Mucosa of rectum (tissue), 2 donors: ENCODE results near the gene MACROD2.

ENCODE experiments used
- H3K27ac ChIP-seq, 2 donors: one replicate each; pipeline ENCODE4 v1.7.0; 2013; ENCODE audit warnings: inconsistent platforms in 2 of 2, low read depth in 2 of 2, low read length in 2 of 2
- H3K27me3 ChIP-seq, 2 donors: one replicate each; pipeline ENCODE4 v1.7.0; 2013; ENCODE audit warnings: low read length in 2 of 2; ENCODE audit not compliant: control insufficient read depth in 2 of 2, insufficient read depth in 2 of 2
- H3K36me3 ChIP-seq, 2 donors: one replicate each; pipeline ENCODE4 v1.7.0; 2013; ENCODE audit warnings: low read length in 2 of 2; ENCODE audit not compliant: control insufficient read depth in 2 of 2, insufficient read depth in 2 of 2
- H3K4me1 ChIP-seq, 2 donors: one replicate each; pipeline ENCODE4 v1.7.0; 2013; ENCODE audit warnings: low read length in 2 of 2, mild to moderate bottlenecking in 1 of 2; ENCODE audit not compliant: control insufficient read depth in 2 of 2, insufficient read depth in 2 of 2
- H3K4me3 ChIP-seq, 2 donors: one replicate each; pipeline ENCODE4 v1.7.0; 2013; ENCODE audit warnings: low read length in 2 of 2
- H3K9ac ChIP-seq, 2 donors: one replicate each; pipeline ENCODE4 v1.7.0; 2013; ENCODE audit warnings: low read length in 2 of 2, low read depth in 1 of 2, mild to moderate bottlenecking in 1 of 2
- H3K9me3 ChIP-seq, 2 donors: one replicate each; pipeline ENCODE4 v1.7.0; 2013; ENCODE audit warnings: low read length in 2 of 2; ENCODE audit not compliant: control insufficient read depth in 2 of 2
- donor health status: healthy.
- donor health status: Normal muscosa, but diverticular disease.

The MACROD2 gene

GRCh38 chr20:14712302-14712739 is 717.0 kb downstream of the MACROD2 start:
- no peaks in the 10 kb centered on the region for H3K36me3 ChIP-seq

GRCh38 chr20:14715400-14715799 is 720.1 kb downstream of the MACROD2 start:
- Histone ChIP-seq H3K36me3 (no peaks in the 10 kb centered on the region), H3K4me1 (no peaks in the 10 kb centered on the region), H3K9ac (no peak overlapping the region), H3K9me3 (no peaks in the 10 kb centered on the region), H3K4me3 (no peak overlapping the region), H3K27me3 (no peaks in the 10 kb centered on the region), H3K27ac (no peak overlapping the region)

More at GRCh38 chr20:14712302-14712739, 717.0 kb downstream of the MACROD2 start:
- H3K27me3 ChIP-seq, result no peaks in the 10 kb centered on the region
- H3K27ac ChIP-seq, result no peak overlapping the region
- peaks cover 8% of the 10 kb centered on the region in 2 donors for H3K4me1 ChIP-seq
- H3K4me3 ChIP-seq, result no peak overlapping the region
- no peak overlapping the region for H3K9ac ChIP-seq
- no peaks in the 10 kb centered on the region for H3K9me3 ChIP-seq

DNA sequence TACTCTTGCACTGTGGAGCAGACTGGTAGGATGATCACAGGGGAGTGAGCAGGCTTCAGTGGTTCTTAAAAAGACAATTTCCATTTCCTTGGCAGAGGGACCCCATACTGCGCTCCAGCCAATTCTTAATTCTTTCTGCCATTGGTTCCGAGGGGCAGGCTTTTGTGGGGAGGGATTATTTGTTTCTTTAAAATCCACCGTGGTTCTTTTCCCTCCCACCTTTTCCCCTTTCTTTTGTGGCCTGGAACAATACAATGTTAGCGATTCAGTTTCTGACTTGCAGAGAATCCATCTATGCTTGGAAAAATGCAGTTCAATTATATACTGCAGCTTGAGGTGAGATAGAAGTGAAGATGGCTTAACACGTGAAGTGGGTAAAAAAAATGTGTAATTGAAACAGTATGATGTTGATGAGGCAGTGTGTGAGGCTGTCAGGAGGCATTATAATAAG is 721.1 kb downstream of the MACROD2 start:
- Histone ChIP-seq H3K36me3 (no peaks in the 10 kb centered on the region), H3K4me3 (no peak overlapping the region), H3K9me3 (no peaks in the 10 kb centered on the region), H3K27ac (no peak overlapping the region), H3K27me3 (no peaks in the 10 kb centered on the region), H3K9ac (no peak overlapping the region), H3K4me1 (no peaks in the 10 kb centered on the region)

DNA sequence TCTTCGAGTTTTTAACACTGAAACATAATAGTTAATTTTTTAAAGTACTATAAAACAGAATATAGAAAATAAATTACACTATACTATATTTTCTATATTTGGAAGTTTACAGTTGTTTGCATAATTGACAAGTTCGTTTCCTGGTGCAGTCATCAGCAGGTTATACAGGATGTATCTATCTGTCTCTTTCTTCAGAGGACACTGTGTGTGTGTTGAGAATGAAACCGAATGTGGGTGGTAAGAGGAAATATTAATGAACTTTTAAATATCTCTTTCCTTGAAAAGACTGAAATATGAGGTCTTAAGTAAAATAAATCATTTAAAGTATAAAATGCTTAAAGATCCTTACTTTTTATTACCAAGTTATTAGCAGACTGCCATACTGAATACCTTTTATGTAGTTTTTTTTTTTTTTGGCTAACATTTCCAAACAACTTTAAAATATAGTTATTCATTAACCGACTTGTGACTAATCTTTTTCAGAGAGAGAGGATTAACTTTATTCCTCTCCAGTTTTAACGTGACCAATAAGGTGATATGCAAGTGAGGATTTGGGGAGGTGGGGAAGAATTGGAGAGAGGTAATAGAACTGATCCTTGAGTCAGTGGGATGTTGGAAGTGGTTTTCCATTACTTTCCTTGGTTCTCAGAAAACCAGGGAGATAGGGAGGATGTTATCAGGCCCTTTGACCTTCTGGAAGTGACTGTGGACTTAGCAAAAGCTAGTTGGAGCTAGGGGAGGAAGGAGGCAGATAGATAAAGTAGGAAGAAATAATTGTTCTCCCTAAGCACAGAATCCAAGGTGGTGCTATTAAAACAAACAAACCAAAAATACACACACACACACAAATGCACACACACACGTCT is 722.1 kb downstream of the MACROD2 start:
- no peaks in the 10 kb centered on the region for H3K36me3 ChIP-seq
- H3K9ac ChIP-seq, result no peak overlapping the region
- no peaks in the 10 kb centered on the region for H3K9me3 ChIP-seq
- no peak overlapping the region for H3K4me3 ChIP-seq
- no peaks in the 10 kb centered on the region for H3K4me1 ChIP-seq
- no peaks in the 10 kb centered on the region for H3K27me3 ChIP-seq
- H3K27ac ChIP-seq, result no peak overlapping the region

DNA sequence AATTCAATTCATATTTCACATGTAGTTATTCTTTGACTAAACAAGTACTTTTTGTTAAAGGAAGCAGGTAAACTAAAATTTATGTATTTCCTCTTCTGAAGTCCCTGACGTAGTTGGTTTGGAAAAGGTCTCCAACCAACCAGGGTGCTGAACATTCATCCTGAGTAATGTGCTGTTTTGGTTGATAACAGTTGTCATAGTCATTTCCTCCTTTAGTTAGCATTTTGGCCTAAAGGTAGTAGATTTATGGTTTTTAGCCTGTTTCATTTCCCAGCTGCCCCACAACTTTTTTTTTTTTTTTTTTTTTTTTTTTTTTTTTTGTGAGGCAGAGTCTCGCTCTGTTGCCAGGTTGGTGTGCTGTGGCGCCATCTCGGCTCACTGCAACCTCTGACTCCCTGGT is 724.9 kb downstream of the MACROD2 start:
- Histone ChIP-seq H3K4me3 (no peak overlapping the region), H3K4me1 (no peaks in the 10 kb centered on the region), H3K27ac (no peak overlapping the region), H3K36me3 (no peaks in the 10 kb centered on the region), H3K9ac (no peak overlapping the region), H3K9me3 (no peaks in the 10 kb centered on the region), H3K27me3 (no peaks in the 10 kb centered on the region)

- Histone ChIP-seq H3K36me3 (no peaks in the 10 kb centered on the region), H3K27ac (no peak overlapping the region), H3K9ac (no peak overlapping the region), H3K9me3 (no peaks in the 10 kb centered on the region), H3K4me1 (no peaks in the 10 kb centered on the region), H3K4me3 (no peak overlapping the region), H3K27me3 (no peaks in the 10 kb centered on the region)
These were observed 726.7 kb downstream of the MACROD2 start for GRCh38 chr20:14721926-14722452.

DNA sequence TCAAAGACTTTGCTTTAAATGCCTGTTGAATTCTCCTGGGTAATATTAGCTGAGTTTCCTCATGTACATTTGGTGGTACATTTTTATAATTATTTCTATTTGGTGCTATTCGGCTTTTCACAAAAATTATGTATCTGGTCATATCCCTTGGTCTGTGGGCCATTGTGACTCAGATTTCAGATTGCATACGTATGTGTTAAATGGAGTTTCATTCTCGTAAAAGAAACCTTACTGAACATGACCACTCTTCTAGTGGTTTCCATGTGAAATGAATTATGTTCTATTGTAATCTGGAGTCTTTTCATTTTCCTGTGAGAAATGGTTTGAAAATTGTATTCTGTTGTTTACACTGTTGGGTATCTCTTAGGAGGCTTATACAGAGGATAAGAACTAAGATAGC is 728.3 kb downstream of the MACROD2 start:
- Histone ChIP-seq H3K27me3 (no peaks in the 10 kb centered on the region), H3K27ac (no peak overlapping the region), H3K9me3 (no peaks in the 10 kb centered on the region), H3K4me1 (no peaks in the 10 kb centered on the region), H3K36me3 (no peaks in the 10 kb centered on the region), H3K9ac (no peak overlapping the region), H3K4me3 (no peak overlapping the region)

DNA sequence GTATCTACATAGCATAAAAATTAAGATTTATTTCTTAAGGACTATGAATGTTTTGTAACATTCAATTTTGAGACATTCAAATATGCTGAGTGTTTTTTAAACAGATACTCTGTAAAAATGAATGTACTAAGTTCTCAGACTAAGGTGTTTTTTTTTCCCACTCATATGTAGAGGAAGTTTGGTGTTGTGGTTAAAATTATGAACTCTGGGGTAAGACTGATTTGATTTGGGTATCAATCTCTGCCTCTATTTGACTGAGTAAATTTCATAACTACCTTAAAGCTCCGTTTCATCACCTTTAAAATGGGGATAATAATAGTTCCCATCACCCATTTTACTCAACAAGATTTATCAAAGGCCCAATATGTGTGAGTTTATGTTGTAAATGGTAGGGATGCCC is 728.7 kb downstream of the MACROD2 start:
- no peak overlapping the region for H3K9ac ChIP-seq
- no peaks in the 10 kb centered on the region for H3K9me3 ChIP-seq
- H3K27me3 ChIP-seq, result no peaks in the 10 kb centered on the region
- H3K4me3 ChIP-seq, result no peak overlapping the region
- no peaks in the 10 kb centered on the region for H3K4me1 ChIP-seq
- H3K36me3 ChIP-seq, result no peaks in the 10 kb centered on the region
- H3K27ac ChIP-seq, result no peak overlapping the region

- H3K9ac ChIP-seq, result no peak overlapping the region
These were observed 729.2 kb downstream of the MACROD2 start for GRCh38 chr20:14724468-14724867.

DNA sequence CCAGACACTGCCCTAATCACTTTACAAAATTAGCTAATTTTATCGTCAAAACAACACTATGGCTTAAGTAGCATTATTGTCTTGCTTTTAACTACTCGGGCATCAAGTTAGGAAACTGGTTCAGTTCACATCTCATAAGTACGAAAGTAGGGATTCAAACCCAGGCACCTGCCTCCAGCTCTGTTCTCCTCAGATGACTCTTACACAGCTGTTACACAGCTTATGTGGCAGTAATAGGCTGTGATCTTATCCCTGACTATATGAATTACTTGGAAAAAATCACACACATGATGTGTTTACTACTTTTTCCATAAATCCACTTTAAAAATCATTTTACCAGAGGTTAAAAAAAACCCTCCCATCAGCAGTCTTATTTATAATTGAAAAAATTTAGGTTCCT is 731.3 kb downstream of the MACROD2 start:
- H3K27me3 ChIP-seq, result no peaks in the 10 kb centered on the region
- no peaks in the 10 kb centered on the region for H3K4me1 ChIP-seq
- no peak overlapping the region for H3K9ac ChIP-seq

More at GRCh38 chr20:14724468-14724867, 729.2 kb downstream of the MACROD2 start:
- no peak overlapping the region for H3K27ac ChIP-seq
- H3K27me3 ChIP-seq, result no peaks in the 10 kb centered on the region
- H3K9me3 ChIP-seq, result no peaks in the 10 kb centered on the region
- no peak overlapping the region for H3K4me3 ChIP-seq
- H3K36me3 ChIP-seq, result no peaks in the 10 kb centered on the region
- H3K4me1 ChIP-seq, result no peaks in the 10 kb centered on the region

More for the DNA sequence above, 731.3 kb downstream of the MACROD2 start:
- Histone ChIP-seq H3K36me3 (no peaks in the 10 kb centered on the region), H3K4me3 (no peak overlapping the region), H3K9me3 (no peaks in the 10 kb centered on the region), H3K27ac (no peak overlapping the region)
